Measurements from ENCODE around the gene SRP72.

- TF ChIP-seq POLR2A (IDR thresholded peaks at IDR 0.05) = no peak
- no peak for TF ChIP-seq CTCF (IDR thresholded peaks at IDR 0.05)
Measured at GRCh38 chr4:56462157-56462556, 5.3 kb upstream of the SRP72 start.
